ENCODE measurements around the gene TAL2. TPM values are rescaled to one million over a fixed set of nuclear protein-coding genes. Genes with fewer than 3 reads are reported as not detected.

Gene TAL2
- total and polyA plus RNA-seq, 2 donors (not counting 1 experiment from before 2014, with no cell fraction given), result 0.37 to 7.0 TPM

- Mint-ChIP-seq H3K9me3 (ENCODE audit: insufficient read depth) (no peaks in the 10 kb centered on the region), H3K27ac (no peak overlapping the region), H3K4me1 (peaks cover 6% of the 10 kb centered on the region), H3K4me3 (no peak overlapping the region), H3K27me3 (no peaks in the 10 kb centered on the region)
- no peak for TF ChIP-seq CTCF (IDR thresholded peaks at IDR 0.05)
- no peak for TF ChIP-seq EZH2 (IDR thresholded peaks at IDR 0.05; ENCODE audit: borderline replicate concordance, insufficient read depth, low read depth, low read length, poor library complexity, severe bottlenecking)
- POLR2A ChIA-PET, result no interaction called here
- no peak for ATAC-seq (ENCODE audit: low read depth)
- Histone ChIP-seq H3K9me3 (ENCODE audit: control extremely low read depth in 1 of 3, control insufficient read depth in 2 of 3, insufficient read depth in 1 of 3, low read length in 2 of 3) (peaks cover 0 to 10% (median 0%) of the 10 kb centered on the region in 3 donors), H3K4me3 (ENCODE audit: control extremely low read depth in 1 of 5, extremely low read depth in 1 of 5, insufficient read depth in 1 of 5, low read depth in 2 of 5, low read length in 4 of 5) (no peak overlapping the region), H2AFZ (ENCODE audit: insufficient read depth, low read depth, low read length, poor library complexity, severe bottlenecking) (no peak overlapping the region), H4K20me1 (ENCODE audit: control insufficient read depth, insufficient read depth, low read length, poor library complexity, severe bottlenecking) (no peaks in the 10 kb centered on the region), H3K27me3 (replicated peaks in 1 of 4; ENCODE audit: control extremely low read depth in 1 of 4, control insufficient read depth in 3 of 4, insufficient read depth in 4 of 4, low read length in 3 of 4) (no peaks in the 10 kb centered on the region), H3K9ac (ENCODE audit: low read length) (no peak overlapping the region), H3K27ac (ENCODE audit: low read length in 2 of 2) (no peak overlapping the region), H3K79me2 (ENCODE audit: control insufficient read depth, insufficient read depth, low read length) (peaks cover 5% of the 10 kb centered on the region), H3K4me2 (replicated peaks; ENCODE audit: low read depth, low read length, poor library complexity, severe bottlenecking) (no peak overlapping the region), H3K36me3 (replicated peaks in 1 of 2; ENCODE audit: control extremely low read depth in 1 of 2, control insufficient read depth in 1 of 2, extremely low read depth in 1 of 2, insufficient read depth in 2 of 2, low read length in 1 of 2) (no peaks in the 10 kb centered on the region), H3K4me1 (ENCODE audit: control insufficient read depth in 2 of 2, insufficient read depth in 2 of 2, low read length in 2 of 2) (peaks cover 0 to 6% of the 10 kb centered on the region in 2 donors)
- DNase-seq, result no peak
- intact Hi-C loops (cut with micrococcal nuclease), result no loop called here
- WGBS (ENCODE audit: insufficient coverage), result no CpG with 5 or more reads among the region's 1 CpG
- CTCF ChIA-PET, result interaction anchor here (0.9 kb wide), 1 partner anchor 74 kb away, joined by 3 read pairs; no protein-coding TSS in a partner anchor
Measured at GRCh38 chr9:105712297-105712696, 50.0 kb downstream of the TAL2 start.

Other genes with a start within 250 kb of the TAL2 start
- gene FSD1L, start 214.4 kb upstream of the TAL2 start, total RNA-seq, result 9.8 and 15.2 TPM in 2 replicates
- gene FSD1L, start 214.4 kb upstream of the TAL2 start, polyA plus RNA-seq, result 0.70 and 1.3 TPM in 2 replicates
- 16.2 and 18.3 TPM in 2 replicates for gene FKTN, start 104.3 kb upstream of the TAL2 start, total RNA-seq
- gene FKTN, start 104.3 kb upstream of the TAL2 start, polyA plus RNA-seq, result 4.2 and 5.3 TPM in 2 replicates
- gene TMEM38B, start 32.1 kb downstream of the TAL2 start, total RNA-seq, result 29.6 and 35.2 TPM in 2 replicates
- 6.4 and 8.1 TPM in 2 replicates for gene TMEM38B, start 32.1 kb downstream of the TAL2 start, polyA plus RNA-seq

All from B cell (primary cell).